Stimulated activated CD4-positive, alpha-beta T cell treated with anti-CD3 and anti-CD28 coated beads, Interleukin-15, amount 100 ng/mL, for 48 hours (primary cell): Measurements from ENCODE around the gene RETN.

ENCODE experiments used
- DNase-seq, 2 donors: peaks; one replicate each; pipeline ENCODE4 v3.0.0-alpha.2; 2020; ENCODE audit warnings: low read depth in 2 of 2

RETN gene

DNA sequence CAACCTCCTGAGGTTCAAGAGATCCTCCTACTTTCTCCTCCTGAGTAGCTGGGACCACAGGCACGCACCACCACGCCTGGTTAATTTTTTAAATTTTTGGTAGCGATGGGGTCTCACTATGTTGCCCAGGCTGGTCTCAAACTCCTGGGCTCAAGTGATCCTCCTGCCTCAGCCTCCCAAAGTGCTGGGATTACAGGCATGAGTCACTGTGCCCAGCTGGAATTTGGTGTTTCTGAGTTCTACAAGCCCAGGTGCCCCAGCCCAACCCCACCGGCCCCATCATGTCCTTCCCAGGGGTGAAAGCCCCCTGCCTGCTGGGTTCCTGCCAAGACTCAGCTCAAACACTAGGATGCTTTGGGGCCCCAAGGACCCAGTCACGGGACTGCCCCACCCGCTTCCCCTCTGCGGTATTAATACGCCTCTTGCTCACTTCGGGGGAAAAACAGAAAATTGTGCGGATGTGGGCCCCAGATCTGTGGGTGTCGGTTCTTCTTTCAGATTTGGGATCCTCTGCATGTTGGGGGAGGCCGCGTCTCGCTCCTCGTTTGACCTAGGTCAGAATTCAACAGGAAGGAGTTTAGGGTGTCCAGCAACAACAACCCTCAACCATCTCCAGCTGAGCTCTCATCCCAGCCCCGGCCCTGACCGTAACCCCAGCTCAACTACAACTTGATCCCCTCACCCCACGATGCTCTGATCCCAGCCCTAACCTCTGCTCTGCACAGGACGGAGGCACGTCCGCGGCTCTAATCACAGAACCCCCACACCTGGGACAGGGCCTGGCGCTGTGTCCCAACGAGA is 36.7 kb downstream of the RETN start:
- DNase-seq, result peak; percentile 64 to 68

DNA sequence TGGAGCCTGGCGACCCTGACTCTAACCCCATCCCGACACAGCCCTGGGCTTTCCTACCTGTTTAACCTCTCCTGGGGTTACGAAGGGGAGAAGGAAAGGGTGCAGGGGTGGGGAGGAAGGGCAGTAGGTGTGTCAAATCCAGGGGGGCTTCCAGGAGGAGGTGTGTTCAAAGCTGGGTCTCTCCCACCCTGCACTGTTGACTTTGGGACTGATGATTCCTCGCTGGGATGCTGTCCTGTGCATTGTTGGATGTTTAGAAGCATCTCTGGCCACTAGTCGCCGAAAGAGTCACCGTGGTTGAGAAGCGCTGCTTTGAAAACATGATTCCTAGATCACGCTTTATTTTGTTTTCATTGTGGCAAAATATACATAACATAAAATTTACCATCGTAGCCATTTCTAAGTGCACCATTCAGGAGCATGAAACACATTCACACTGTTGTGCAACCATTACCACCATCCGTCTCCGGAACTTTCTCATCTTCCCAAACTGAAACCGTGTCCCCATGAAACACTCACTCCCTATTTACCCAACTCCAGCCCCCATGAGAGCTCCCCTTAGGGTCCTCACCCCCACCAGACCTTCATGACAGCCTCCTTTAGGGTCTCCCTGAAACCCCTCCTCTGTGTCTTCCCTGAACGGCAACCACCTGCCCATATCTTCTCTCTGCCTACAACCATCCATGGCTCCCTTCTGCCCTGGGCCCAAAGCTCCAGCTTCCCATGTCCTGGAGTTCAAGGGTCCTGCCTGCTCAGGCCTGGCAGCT is 37.5 kb downstream of the RETN start:
- DNase-seq, result no peak

DNA sequence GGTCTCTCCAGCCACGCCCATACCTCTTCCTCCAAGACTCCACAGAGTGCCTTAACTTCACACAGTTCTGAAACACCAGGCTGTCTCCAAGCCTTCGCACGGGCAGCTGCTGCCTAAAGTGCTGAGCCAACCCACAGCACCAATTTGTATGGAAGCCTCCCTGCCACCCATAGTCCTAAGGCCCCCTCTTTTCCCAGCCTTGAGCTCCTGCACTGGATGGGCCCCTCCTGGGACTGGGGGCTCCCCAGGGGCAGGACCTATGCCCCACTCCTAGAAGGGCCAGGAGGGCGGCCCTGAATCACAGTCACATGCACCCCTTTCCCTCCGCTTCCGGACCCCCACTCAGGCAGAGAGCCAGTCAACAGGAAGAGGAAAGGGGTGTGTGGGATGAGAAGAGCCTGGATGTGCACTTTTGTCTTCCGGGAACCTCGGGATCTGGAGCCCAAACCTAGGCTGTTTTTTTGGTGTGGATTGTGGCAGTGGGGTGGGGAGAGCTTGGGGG is 38.2 kb downstream of the RETN start:
- no peak for DNase-seq

DNA sequence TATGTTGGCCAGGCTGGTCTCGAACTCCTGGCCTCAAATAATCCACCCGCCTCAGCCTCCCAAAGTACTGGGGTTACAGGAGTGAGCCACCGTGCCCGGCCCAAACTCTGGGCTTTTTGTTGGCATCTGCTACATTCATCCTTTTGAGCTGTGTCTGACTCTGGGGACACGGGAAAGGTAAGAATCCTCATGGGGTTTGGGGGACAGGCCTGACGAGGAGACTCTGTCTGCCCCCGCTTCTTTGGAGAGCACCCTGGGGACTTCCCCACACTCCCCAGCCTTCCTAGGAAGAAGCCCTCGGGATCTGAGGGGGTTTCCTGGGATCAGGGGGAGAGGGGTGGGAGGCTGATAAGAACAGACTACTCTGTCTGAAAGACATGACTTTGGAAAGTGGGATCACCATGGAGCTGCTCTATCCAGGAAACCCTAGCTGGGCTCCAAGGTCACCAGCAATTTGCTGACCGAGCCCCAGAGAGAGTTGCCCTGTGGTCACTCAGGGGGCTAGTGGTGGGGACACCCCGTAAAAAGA is 41.1 kb downstream of the RETN start:
- no peak for DNase-seq

DNA sequence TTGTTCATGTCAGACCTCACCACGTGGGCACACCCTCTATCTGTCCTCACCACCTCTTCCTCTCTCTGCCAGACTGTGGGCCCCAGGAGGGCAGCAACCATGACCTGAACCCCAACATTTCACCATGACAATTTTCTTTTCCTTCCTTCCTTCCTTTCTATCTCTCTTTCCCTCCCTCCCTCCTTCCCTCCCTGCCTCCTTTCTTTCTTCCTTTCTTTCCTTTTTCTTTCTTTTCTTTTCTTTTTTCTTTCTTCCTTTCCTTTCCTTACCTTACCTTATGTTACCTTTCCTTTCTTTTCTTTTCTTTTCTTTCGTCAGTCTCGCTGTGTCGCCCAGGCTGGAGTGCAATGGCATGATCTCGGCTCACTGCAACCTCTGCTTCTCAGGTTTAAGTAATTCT is 41.8 kb downstream of the RETN start:
- DNase-seq, result no peak

- DNase-seq, result no peak
Observed at GRCh38 chr19:7715671-7716070, 46.8 kb downstream of the RETN start.

DNA sequence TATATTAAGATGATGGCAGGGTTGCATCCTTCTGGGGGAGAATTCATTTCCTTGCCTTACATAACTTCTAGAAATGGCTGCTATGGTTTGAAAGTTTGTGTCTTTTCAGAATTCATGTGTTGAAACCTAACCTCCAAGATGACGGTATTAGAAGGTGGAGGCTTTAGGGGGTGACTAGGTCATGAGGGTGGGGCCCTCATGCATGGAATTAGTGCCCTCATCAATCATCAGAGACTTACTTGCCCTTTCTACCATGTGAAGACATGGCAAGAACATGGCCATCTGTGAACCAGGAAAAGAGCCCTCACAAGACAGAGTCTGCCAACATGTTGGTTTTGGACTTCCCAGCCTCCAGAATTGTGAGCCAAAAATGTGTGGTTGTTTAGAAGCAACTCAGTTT is 47.9 kb downstream of the RETN start:
- no peak for DNase-seq

- DNase-seq, result no peak
Observed at GRCh38 chr19:7718668-7719067, 49.8 kb downstream of the RETN start.
